HL-60 (cell line): Measurements from ENCODE around the gene OR1D5.
"Not testable (repeated sequence)": the region's sequence is repeated elsewhere in the genome, so short reads cannot be mapped to it uniquely, and the experiment has no call there.

Source experiments
- DNase-seq, 2 experiments: peaks; one replicate each; pipeline ENCODE4 v3.0.0-alpha.2; 2010 to 2020; ENCODE audit warnings: low read depth in 1 of 2, low spot score in 1 of 2
- H3K27ac ChIP-seq: fragments of 250-450 bp; sonication (Bioruptor Pico); replicated peaks from 2 replicates; pipeline ENCODE4 v1.5.1; 2020; ENCODE audit warnings: mild to moderate bottlenecking, moderate library complexity
- H3K27me3 ChIP-seq: fragments of 250-450 bp; sonication (Bioruptor Pico); 2 replicates; pipeline ENCODE4 v1.5.1; 2021; ENCODE audit warnings: mild to moderate bottlenecking, moderate library complexity; ENCODE audit not compliant: insufficient read depth, poor library complexity, severe bottlenecking
- H3K4me3 ChIP-seq: replicated peaks from 2 replicates; pipeline ENCODE4 v1.5.1; 2011; ENCODE audit warnings: mild to moderate bottlenecking, control low read depth, low read length; ENCODE audit not compliant: insufficient read depth
- CTCF ChIP-seq: IDR thresholded peaks from one replicate; pipeline ENCODE4 v1.5.1; 2011; ENCODE audit warnings: low read length, control low read depth, inconsistent platforms; ENCODE audit not compliant: insufficient read depth
- GABPA ChIP-seq: IDR thresholded peaks from 2 replicates; pipeline ENCODE4 v1.6.1; 2012; ENCODE audit warnings: low read depth
- POLR2AphosphoS5 ChIP-seq: IDR thresholded peaks from 2 replicates; pipeline ENCODE4 v1.6.1; 2012; ENCODE audit warnings: low read depth
- REST ChIP-seq: IDR thresholded peaks from 2 replicates; pipeline ENCODE4 v1.6.1; 2012; ENCODE audit warnings: low read depth; ENCODE audit not compliant: insufficient replicate concordance
- SPI1 ChIP-seq: IDR thresholded peaks from 2 replicates; pipeline ENCODE4 v1.6.1; 2012; ENCODE audit warnings: low read depth, mild to moderate bottlenecking, borderline replicate concordance

The OR1D5 gene

GRCh38 chr17:3032258-3033247 lies 30.9 kb downstream of the OR1D5 start:
- DNase-seq = no peak
- H3K4me3 ChIP-seq = no peak overlapping the region
- H3K27ac ChIP-seq = no peak overlapping the region
- H3K27me3 ChIP-seq = no peaks in the 10 kb centered on the region
- TF ChIP-seq CTCF (no peak), POLR2AphosphoS5 (no peak), GABPA (no peak), SPI1 (no peak)

- not testable (repeated sequence) for DNase-seq, H3K27ac ChIP-seq, H3K4me3 ChIP-seq, H3K27me3 ChIP-seq
Observed at GRCh38 chr17:3030852-3031470, 32.4 kb downstream of the OR1D5 start.

- TF ChIP-seq SPI1 (no peak), CTCF (no peak), GABPA (no peak), POLR2AphosphoS5 (no peak), REST (no peak)
- no peak overlapping the region for H3K27ac ChIP-seq
- H3K27me3 ChIP-seq = no peaks in the 10 kb centered on the region
- no peak for DNase-seq
- no peak overlapping the region for H3K4me3 ChIP-seq
Observed at GRCh38 chr17:3030096-3030495, 33.3 kb downstream of the OR1D5 start.

GRCh38 chr17:3029213-3029913 lies 34.0 kb downstream of the OR1D5 start:
- H3K4me3 ChIP-seq = no peak overlapping the region
- TF ChIP-seq SPI1 (no peak), CTCF (no peak), REST (no peak), GABPA (no peak), POLR2AphosphoS5 (no peak)
- DNase-seq = no peak
- H3K27ac ChIP-seq = no peak overlapping the region
- no peaks in the 10 kb centered on the region for H3K27me3 ChIP-seq
